PC-9 (cell line): Measurements from ENCODE around the gene ADAM8. TPM values are rescaled to one million over a fixed set of nuclear protein-coding genes. Genes with fewer than 3 reads are reported as not detected.

Experiments used
- BruUV-seq: library from RNA; stranded (reverse); fragments of 400-500 nt; replicated peaks from 2 replicates; lab custom pipeline; 2021; lab: Mats Ljungman, UMichigan
- CTCF ChIA-PET: fragments of 300-600 bp; sonication (Branson Sonifier 250); formaldehyde crosslinking; loops from one replicate; lab custom pipeline; 2022; ENCODE audit warnings: antibody characterized with exemption; lab: Charles Lee
- POLR2A ChIA-PET: fragments of 300-600 bp; sonication (Branson Sonifier 250); formaldehyde crosslinking; loops from one replicate; lab custom pipeline; 2022; ENCODE audit warnings: antibody characterized with exemption; ENCODE audit not compliant: unreplicated experiment; lab: Charles Lee
- DNase-seq, 2 experiments: peaks; one replicate each; pipeline versions ENCODE4 v3.0.0 to v3.0.0-alpha.2; 2015 to 2022; ENCODE audit warnings: mixed read lengths in 1 of 2
- H2AFZ ChIP-seq: fragments of 200-600 bp; sonication (generic); 2 replicates; pipeline ENCODE4 v1.8.1; 2017; ENCODE audit warnings: antibody characterized with exemption
- H3F3A ChIP-seq: fragments of 200-600 bp; sonication (generic); 2 replicates; pipeline ENCODE4 v1.8.1; 2017; ENCODE audit warnings: antibody characterized with exemption, mild to moderate bottlenecking, low read depth; ENCODE audit not compliant: insufficient read depth
- H3K27ac ChIP-seq: fragments of 200-600 bp; sonication (generic); 2 replicates; pipeline ENCODE4 v1.6.1; 2016; ENCODE audit warnings: mixed run types
- H3K27me3 ChIP-seq: fragments of 200-600 bp; sonication (generic); 2 replicates; pipeline ENCODE4 v1.6.1; 2016; ENCODE audit warnings: low read depth, mixed run types; ENCODE audit not compliant: insufficient read depth
- H3K36me3 ChIP-seq: fragments of 200-600 bp; sonication (generic); 2 replicates; pipeline ENCODE4 v1.6.1; 2016; ENCODE audit warnings: low read depth, mixed run types
- H3K4me1 ChIP-seq: fragments of 200-600 bp; sonication (generic); replicated peaks from 2 replicates; pipeline ENCODE4 v1.6.1; 2016; ENCODE audit warnings: mixed run types; ENCODE audit not compliant: insufficient read depth
- H3K4me2 ChIP-seq: fragments of 200-600 bp; sonication (generic); 2 replicates; pipeline ENCODE4 v1.6.1; 2017; ENCODE audit warnings: mixed run types
- H3K4me3 ChIP-seq: fragments of 200-600 bp; sonication (generic); 2 replicates; pipeline ENCODE4 v1.6.1; 2016; ENCODE audit warnings: mixed run types
- H3K79me2 ChIP-seq: fragments of 200-600 bp; sonication (generic); 2 replicates; pipeline ENCODE4 v1.6.1; 2017; ENCODE audit warnings: low read depth, mixed run types
- H3K9me2 ChIP-seq: fragments of 200-600 bp; sonication (generic); 2 replicates; pipeline ENCODE4 v1.8.1; 2017; ENCODE audit warnings: mild to moderate bottlenecking; ENCODE audit not compliant: insufficient read depth
- H3K9me3 ChIP-seq: fragments of 200-600 bp; sonication (generic); 2 replicates; pipeline ENCODE4 v1.8.1; 2016; ENCODE audit warnings: low read depth; ENCODE audit not compliant: insufficient read depth
- H4K20me1 ChIP-seq: fragments of 200-600 bp; sonication (generic); 2 replicates; pipeline ENCODE4 v1.8.1; 2017; ENCODE audit not compliant: insufficient read depth
- EZH2 ChIP-seq: fragments of 200-600 bp; sonication (generic); IDR thresholded peaks from 2 replicates; pipeline ENCODE4 v1.8.0; 2017; ENCODE audit warnings: antibody characterized with exemption, low read depth
- intact Hi-C: fragments of 100-400 bp; cut with micrococcal nuclease; formaldehyde crosslinking; loops from one replicate; pipeline ENCODE4 v1.10.0; 2022; ENCODE audit not compliant: unreplicated experiment
- total RNA-seq: library from RNA; stranded (reverse); gene quantifications from 2 replicates; pipeline ENCODE4 v1.2.3, GENCODE V29; 2021
- TF ChIP-seq, protein P1 (sequence below): fragments of 200-600 bp; sonication (generic); conservative IDR thresholded peaks from 2 replicates; pipeline ENCODE4 v1.6.1; 2017; ENCODE audit warnings: mixed run types, antibody characterized with exemption, mild to moderate bottlenecking, moderate library complexity

ADAM8 gene
- total RNA-seq, 1 experiment from 2014 or later, result 18.3 TPM

- Histone ChIP-seq H3K4me3 (peak overlapping the region; percentile 88; the same call in 1 of the 2 replicates), H3K27me3 (no peaks in the 10 kb centered on the region), H3K36me3 (no peaks in the 10 kb centered on the region), H3K9me3 (no peaks in the 10 kb centered on the region), H3K27ac (peak overlapping the region; percentile 65), H3K4me2 (peak overlapping the region; percentile 81), H2AFZ (peak overlapping the region; percentile 80; the same call in 1 of the 2 replicates), H3F3A (no peaks in the 10 kb centered on the region), H3K4me1 (peaks cover 11% of the 10 kb centered on the region), H4K20me1 (peaks cover 11% of the 10 kb centered on the region), H3K79me2 (peaks cover 36% of the 10 kb centered on the region), H3K9me2 (no peaks in the 10 kb centered on the region)
- TF ChIP-seq EZH2, result no peak
- TF ChIP-seq, protein P1, sequence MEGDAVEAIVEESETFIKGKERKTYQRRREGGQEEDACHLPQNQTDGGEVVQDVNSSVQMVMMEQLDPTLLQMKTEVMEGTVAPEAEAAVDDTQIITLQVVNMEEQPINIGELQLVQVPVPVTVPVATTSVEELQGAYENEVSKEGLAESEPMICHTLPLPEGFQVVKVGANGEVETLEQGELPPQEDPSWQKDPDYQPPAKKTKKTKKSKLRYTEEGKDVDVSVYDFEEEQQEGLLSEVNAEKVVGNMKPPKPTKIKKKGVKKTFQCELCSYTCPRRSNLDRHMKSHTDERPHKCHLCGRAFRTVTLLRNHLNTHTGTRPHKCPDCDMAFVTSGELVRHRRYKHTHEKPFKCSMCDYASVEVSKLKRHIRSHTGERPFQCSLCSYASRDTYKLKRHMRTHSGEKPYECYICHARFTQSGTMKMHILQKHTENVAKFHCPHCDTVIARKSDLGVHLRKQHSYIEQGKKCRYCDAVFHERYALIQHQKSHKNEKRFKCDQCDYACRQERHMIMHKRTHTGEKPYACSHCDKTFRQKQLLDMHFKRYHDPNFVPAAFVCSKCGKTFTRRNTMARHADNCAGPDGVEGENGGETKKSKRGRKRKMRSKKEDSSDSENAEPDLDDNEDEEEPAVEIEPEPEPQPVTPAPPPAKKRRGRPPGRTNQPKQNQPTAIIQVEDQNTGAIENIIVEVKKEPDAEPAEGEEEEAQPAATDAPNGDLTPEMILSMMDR, result no peak
- BruUV-seq, result no TSS peak
- DNase-seq, result peak; percentile 60 to 90
- ChIA-PET POLR2A (no interaction called here), CTCF (interaction anchor here (0.6 kb wide), 1 partner anchor 470 kb away, joined by 3 read pairs; no protein-coding TSS in a partner anchor)
- intact Hi-C loops, result loop anchor here (2.0 to 10.0 kb wide), 2 partner anchors 52 to 164 kb away; no protein-coding TSS in a partner anchor
These were observed 32.5 kb upstream of the ADAM8 start for GRCh38 chr10:133309100-133309719.

DNA sequence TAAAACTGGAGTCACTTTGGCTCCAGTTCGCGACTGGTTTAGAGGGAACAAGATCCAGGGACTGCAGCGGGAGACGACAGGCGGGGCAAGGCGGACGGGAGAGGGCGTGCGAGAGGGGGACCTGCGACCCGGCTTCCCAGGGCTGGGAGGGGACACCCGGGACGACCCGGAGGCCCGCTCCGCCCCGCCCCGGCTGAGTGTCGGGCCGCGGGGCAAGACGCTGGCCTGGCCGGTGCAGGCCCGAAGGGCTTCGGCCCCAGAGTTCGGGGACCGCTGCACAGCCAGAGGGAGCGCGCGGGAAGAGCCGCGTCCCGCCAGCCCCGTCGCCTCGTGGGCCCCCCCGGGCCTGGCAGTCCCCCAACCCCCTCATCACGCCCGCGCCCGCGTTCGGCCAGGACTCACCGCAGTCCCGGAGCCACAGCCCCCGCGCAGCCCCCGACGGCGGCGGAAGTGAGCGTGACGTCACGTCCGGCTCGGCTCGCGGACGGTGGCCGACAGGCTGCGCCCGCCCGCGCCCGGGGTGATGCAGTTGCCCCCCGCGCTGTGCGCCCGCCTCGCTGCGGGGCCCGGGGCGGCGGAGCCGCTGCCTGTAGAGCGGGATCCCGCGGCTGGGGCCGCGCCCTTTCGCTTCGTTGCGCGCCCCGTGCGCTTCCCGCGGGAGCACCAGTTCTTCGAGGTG is 31.9 kb upstream of the ADAM8 start, which contains the start of the genes TUBGCP2 and ZNF511:
TSS of gene TUBGCP2 (minus strand) at position 452 of the 679 bp plus-strand sequence. CDS start 5,931 bp downstream, outside the sequence.
TSS of gene ZNF511 (plus strand) at position 494 of the 679 bp plus-strand sequence. CDS start at position 524, 30 bp downstream.
- ChIA-PET CTCF (no interaction called here), POLR2A (no interaction called here)
- peaks cover 39% of the 10 kb centered on the region for H3K79me2 ChIP-seq
- peak; percentile 44 to 80 for DNase-seq
- H3K9me3 ChIP-seq, result no peaks in the 10 kb centered on the region
- H2AFZ ChIP-seq, result peak within 1 kb of the TSS; percentile 80
- TSS peak; percentile 39 for BruUV-seq
- no peaks in the 10 kb centered on the region for H3K36me3 ChIP-seq
- H3K27me3 ChIP-seq, result no peaks in the 10 kb centered on the region
- H3K4me2 ChIP-seq, result peak within 1 kb of the TSS; percentile 81
- H3K9me2 ChIP-seq, result no peaks in the 10 kb centered on the region
- peak within 1 kb of the TSS; percentile 65 for H3K27ac ChIP-seq
- no peak for TF ChIP-seq EZH2
- TF ChIP-seq, protein P1, result no peak
- H3K4me1 ChIP-seq, result peaks cover 11% of the 10 kb centered on the region
- intact Hi-C loops, result loop anchor here (2.0 to 10.0 kb wide), 2 partner anchors 52 to 164 kb away; no protein-coding TSS in a partner anchor
- peaks cover 15% of the 10 kb centered on the region for H4K20me1 ChIP-seq
- H3F3A ChIP-seq, result no peaks in the 10 kb centered on the region
- H3K4me3 ChIP-seq, result peak within 1 kb of the TSS; percentile 88

DNA sequence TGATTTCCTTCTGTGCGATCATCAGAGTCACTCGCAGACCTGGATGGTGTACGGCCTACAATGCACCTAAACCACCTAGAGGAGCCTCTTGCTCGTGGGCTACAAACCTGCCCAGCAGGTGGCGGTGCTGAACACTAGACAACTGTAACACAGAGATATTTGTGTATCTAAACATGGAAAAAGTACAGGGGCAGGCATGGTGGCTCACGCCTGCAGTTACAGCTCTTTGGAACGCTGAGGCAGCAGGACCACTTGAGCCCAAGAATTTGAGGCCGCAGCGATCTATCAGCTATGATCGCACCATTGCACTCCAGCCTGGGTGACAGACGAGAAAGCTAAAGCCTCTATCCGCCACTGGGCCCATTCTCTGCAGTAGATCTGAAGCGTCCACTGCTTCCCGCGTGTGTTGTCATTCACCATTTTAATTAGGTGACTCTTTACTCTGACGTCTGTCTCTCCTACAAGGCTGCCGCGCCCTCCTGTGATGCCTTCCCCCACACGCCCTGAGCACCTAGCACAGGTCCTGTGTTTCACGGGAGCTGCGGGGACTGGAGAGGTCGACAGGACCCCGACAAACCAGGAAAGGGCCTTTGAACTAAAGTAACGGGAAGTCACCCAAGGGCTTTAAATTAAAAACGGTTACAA is 31.2 kb upstream of the ADAM8 start:
- H3F3A ChIP-seq, result no peaks in the 10 kb centered on the region
- peak; percentile 65 to 76 for DNase-seq
- intact Hi-C loops, result loop anchor here (2.0 to 10.0 kb wide), 2 partner anchors 51 to 163 kb away; no protein-coding TSS in a partner anchor
- no peaks in the 10 kb centered on the region for H3K36me3 ChIP-seq
- ChIA-PET POLR2A (interaction anchor here (0.7 kb wide), 1 partner anchor 47 kb away, joined by 4 read pairs; no protein-coding TSS in a partner anchor), CTCF (no interaction called here)
- H3K9me2 ChIP-seq, result no peaks in the 10 kb centered on the region
- BruUV-seq, result no TSS peak
- H3K9me3 ChIP-seq, result no peaks in the 10 kb centered on the region
- no peaks in the 10 kb centered on the region for H3K27me3 ChIP-seq
- H3K4me3 ChIP-seq, result peak overlapping the region; percentile 88
- H4K20me1 ChIP-seq, result peaks cover 15% of the 10 kb centered on the region
- peak overlapping the region; percentile 65 for H3K27ac ChIP-seq
- peaks cover 11% of the 10 kb centered on the region for H3K4me1 ChIP-seq
- H3K79me2 ChIP-seq, result peaks cover 43% of the 10 kb centered on the region
- H2AFZ ChIP-seq, result peak overlapping the region; percentile 80
- no peak for TF ChIP-seq EZH2
- TF ChIP-seq, protein P1, result peak; percentile 71
- H3K4me2 ChIP-seq, result peak overlapping the region; percentile 81
